BE2C (cell line): Measurements from ENCODE around the gene SLC44A3.

ENCODE experiments used
- DNase-seq: peaks from one replicate; pipeline ENCODE4 v3.0.0-alpha.2; 2020
- H3K27me3 ChIP-seq: fragments of 250-450 bp; sonication (Bioruptor Pico); 2 replicates; pipeline ENCODE4 v1.5.1; 2020; ENCODE audit warnings: mild to moderate bottlenecking
- H3K36me3 ChIP-seq: fragments of 250-450 bp; sonication (Bioruptor Pico); 2 replicates; pipeline ENCODE4 v1.5.1; 2020; ENCODE audit warnings: mild to moderate bottlenecking
- H3K4me1 ChIP-seq: fragments of 250-450 bp; sonication (Bioruptor Pico); 2 replicates; pipeline ENCODE4 v1.5.1; 2020
- H3K4me3 ChIP-seq: 2 replicates; pipeline ENCODE4 v1.5.1; 2011; ENCODE audit warnings: low read depth, low read length
- H3K9me3 ChIP-seq: fragments of 250-450 bp; sonication (Bioruptor Pico); 2 replicates; pipeline ENCODE4 v1.5.1; 2020
- CTCF ChIP-seq: IDR thresholded peaks from 2 replicates; pipeline ENCODE4 v1.5.1; 2012; ENCODE audit warnings: mild to moderate bottlenecking, low read depth, low read length

SLC44A3 gene

GRCh38 chr1:94912263-94913184 is 92.4 kb downstream of the SLC44A3 start:
- Histone ChIP-seq H3K4me1 (no peaks in the 10 kb centered on the region), H3K36me3 (no peaks in the 10 kb centered on the region; the same call in none of the 2 replicates), H3K4me3 (no peak overlapping the region), H3K9me3 (no peaks in the 10 kb centered on the region), H3K27me3 (no peaks in the 10 kb centered on the region)
- no peak for DNase-seq
- no peak for TF ChIP-seq CTCF

- Histone ChIP-seq H3K27me3 (no peaks in the 10 kb centered on the region), H3K36me3 (no peaks in the 10 kb centered on the region; the same call in 1 of the 2 replicates), H3K9me3 (no peaks in the 10 kb centered on the region), H3K4me1 (no peaks in the 10 kb centered on the region), H3K4me3 (no peak overlapping the region)
- no peak for TF ChIP-seq CTCF
- no peak for DNase-seq
These were observed 97.1 kb downstream of the SLC44A3 start for GRCh38 chr1:94917251-94917650.

GRCh38 chr1:94919241-94920030 is 99.3 kb downstream of the SLC44A3 start:
- no peaks in the 10 kb centered on the region; the same call in 1 of the 2 replicates for H3K36me3 ChIP-seq
- DNase-seq, result no peak
- no peaks in the 10 kb centered on the region for H3K4me1 ChIP-seq
- H3K9me3 ChIP-seq, result no peaks in the 10 kb centered on the region
- no peaks in the 10 kb centered on the region for H3K27me3 ChIP-seq
- no peak overlapping the region for H3K4me3 ChIP-seq
- TF ChIP-seq CTCF, result no peak

- Histone ChIP-seq H3K27me3 (no peaks in the 10 kb centered on the region), H3K9me3 (no peaks in the 10 kb centered on the region), H3K4me3 (no peak overlapping the region), H3K4me1 (no peaks in the 10 kb centered on the region), H3K36me3 (no peaks in the 10 kb centered on the region; the same call in 1 of the 2 replicates)
- no peak for TF ChIP-seq CTCF
- no peak for DNase-seq
These were observed 99.9 kb downstream of the SLC44A3 start for GRCh38 chr1:94920061-94920460.

GRCh38 chr1:94921977-94922376 is 101.8 kb downstream of the SLC44A3 start:
- no peaks in the 10 kb centered on the region; the same call in 1 of the 2 replicates for H3K36me3 ChIP-seq
- H3K4me1 ChIP-seq, result no peaks in the 10 kb centered on the region
- no peaks in the 10 kb centered on the region for H3K9me3 ChIP-seq
- no peak overlapping the region for H3K4me3 ChIP-seq
- no peaks in the 10 kb centered on the region for H3K27me3 ChIP-seq
- no peak for TF ChIP-seq CTCF
- no peak for DNase-seq
